Osteoblast (primary cell): Measurements from ENCODE around the gene PARD3B. TPM values are rescaled to one million over a fixed set of nuclear protein-coding genes. Genes with fewer than 3 reads are reported as not detected.

Experiments
- DNase-seq: peaks from one replicate; pipeline ENCODE4 v3.0.0; 2011; ENCODE audit warnings: low spot score, mixed read lengths; ENCODE audit not compliant: insufficient read length; ENCODE audit errors: missing footprints
- H2AFZ ChIP-seq: 2 replicates; pipeline ENCODE4 v1.6.0; 2011; ENCODE audit warnings: mild to moderate bottlenecking, low read length
- H3K27ac ChIP-seq: 2 replicates; pipeline ENCODE4 v1.5.1; 2011; ENCODE audit warnings: mild to moderate bottlenecking, low read depth, low read length, moderate library complexity
- H3K27me3 ChIP-seq: 2 replicates; pipeline ENCODE4 v1.6.0; 2012; ENCODE audit warnings: mild to moderate bottlenecking, control low read depth, inconsistent platforms, low read length, moderate library complexity; ENCODE audit not compliant: insufficient read depth
- H3K36me3 ChIP-seq: 2 replicates; pipeline ENCODE4 v1.5.1; 2011; ENCODE audit warnings: mild to moderate bottlenecking, low read length, control low read depth, moderate library complexity; ENCODE audit not compliant: insufficient read depth
- H3K4me1 ChIP-seq: 2 replicates; pipeline ENCODE4 v1.5.1; 2011; ENCODE audit warnings: mild to moderate bottlenecking, low read length, control low read depth, moderate library complexity; ENCODE audit not compliant: insufficient read depth
- H3K4me2 ChIP-seq: 2 replicates; pipeline ENCODE4 v1.6.0; 2011; ENCODE audit warnings: mild to moderate bottlenecking, low read length; ENCODE audit not compliant: insufficient read depth
- H3K4me3 ChIP-seq: fragments of 200-600 bp; sonication (generic); 3 replicates; pipeline ENCODE4 v1.5.1; 2012; ENCODE audit warnings: mild to moderate bottlenecking, low read length, inconsistent platforms; ENCODE audit not compliant: insufficient read depth
- H3K79me2 ChIP-seq: 2 replicates; pipeline ENCODE4 v1.6.0; 2012; ENCODE audit warnings: mild to moderate bottlenecking, low read length, control low read depth, inconsistent platforms; ENCODE audit not compliant: insufficient read depth
- H3K9me3 ChIP-seq: 2 replicates; pipeline ENCODE4 v1.5.1; 2011; ENCODE audit warnings: low read depth, low read length, control low read depth
- H4K20me1 ChIP-seq: 2 replicates; pipeline ENCODE4 v1.6.0; 2012; ENCODE audit warnings: mild to moderate bottlenecking, low read length, control low read depth; ENCODE audit not compliant: insufficient read depth
- total RNA-seq: library from RNA; depleted of rRNA; stranded (reverse); fragments of >200 nt; gene quantifications from 2 replicates; pipeline ENCODE4 v1.2.3, GENCODE V29; 2012
- TF ChIP-seq, protein P1 (sequence below): IDR thresholded peaks from 2 replicates; pipeline ENCODE4 v1.5.1; 2011; ENCODE audit warnings: mild to moderate bottlenecking, low read depth, low read length, moderate library complexity; ENCODE audit errors: extremely low read depth

Gene PARD3B
- total RNA-seq, 1 donor = 22.4 TPM

DNA sequence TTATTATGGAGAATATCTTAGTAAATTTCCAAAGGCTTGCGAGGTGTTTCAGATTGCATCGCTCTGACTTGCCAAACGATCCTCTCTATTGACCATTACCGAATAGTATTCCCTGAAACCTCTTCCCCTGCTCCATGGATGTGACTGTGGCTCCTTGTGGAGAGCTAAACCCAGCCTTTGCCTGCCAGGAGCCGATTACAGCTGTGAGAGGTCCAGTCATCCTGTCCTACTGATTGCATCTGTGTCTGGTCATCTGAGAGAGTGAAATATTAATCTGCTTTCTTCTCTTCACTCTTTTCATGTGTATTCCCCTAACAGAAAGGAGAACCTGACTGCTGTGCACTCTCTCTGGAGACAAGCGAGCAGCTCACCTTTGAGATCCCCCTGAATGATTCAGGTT, 613.1 kb downstream of the PARD3B start:
- H3K9me3 ChIP-seq = no peaks in the 10 kb centered on the region
- TF ChIP-seq, protein P1, sequence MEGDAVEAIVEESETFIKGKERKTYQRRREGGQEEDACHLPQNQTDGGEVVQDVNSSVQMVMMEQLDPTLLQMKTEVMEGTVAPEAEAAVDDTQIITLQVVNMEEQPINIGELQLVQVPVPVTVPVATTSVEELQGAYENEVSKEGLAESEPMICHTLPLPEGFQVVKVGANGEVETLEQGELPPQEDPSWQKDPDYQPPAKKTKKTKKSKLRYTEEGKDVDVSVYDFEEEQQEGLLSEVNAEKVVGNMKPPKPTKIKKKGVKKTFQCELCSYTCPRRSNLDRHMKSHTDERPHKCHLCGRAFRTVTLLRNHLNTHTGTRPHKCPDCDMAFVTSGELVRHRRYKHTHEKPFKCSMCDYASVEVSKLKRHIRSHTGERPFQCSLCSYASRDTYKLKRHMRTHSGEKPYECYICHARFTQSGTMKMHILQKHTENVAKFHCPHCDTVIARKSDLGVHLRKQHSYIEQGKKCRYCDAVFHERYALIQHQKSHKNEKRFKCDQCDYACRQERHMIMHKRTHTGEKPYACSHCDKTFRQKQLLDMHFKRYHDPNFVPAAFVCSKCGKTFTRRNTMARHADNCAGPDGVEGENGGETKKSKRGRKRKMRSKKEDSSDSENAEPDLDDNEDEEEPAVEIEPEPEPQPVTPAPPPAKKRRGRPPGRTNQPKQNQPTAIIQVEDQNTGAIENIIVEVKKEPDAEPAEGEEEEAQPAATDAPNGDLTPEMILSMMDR = no peak
- H4K20me1 ChIP-seq = no peaks in the 10 kb centered on the region

DNA sequence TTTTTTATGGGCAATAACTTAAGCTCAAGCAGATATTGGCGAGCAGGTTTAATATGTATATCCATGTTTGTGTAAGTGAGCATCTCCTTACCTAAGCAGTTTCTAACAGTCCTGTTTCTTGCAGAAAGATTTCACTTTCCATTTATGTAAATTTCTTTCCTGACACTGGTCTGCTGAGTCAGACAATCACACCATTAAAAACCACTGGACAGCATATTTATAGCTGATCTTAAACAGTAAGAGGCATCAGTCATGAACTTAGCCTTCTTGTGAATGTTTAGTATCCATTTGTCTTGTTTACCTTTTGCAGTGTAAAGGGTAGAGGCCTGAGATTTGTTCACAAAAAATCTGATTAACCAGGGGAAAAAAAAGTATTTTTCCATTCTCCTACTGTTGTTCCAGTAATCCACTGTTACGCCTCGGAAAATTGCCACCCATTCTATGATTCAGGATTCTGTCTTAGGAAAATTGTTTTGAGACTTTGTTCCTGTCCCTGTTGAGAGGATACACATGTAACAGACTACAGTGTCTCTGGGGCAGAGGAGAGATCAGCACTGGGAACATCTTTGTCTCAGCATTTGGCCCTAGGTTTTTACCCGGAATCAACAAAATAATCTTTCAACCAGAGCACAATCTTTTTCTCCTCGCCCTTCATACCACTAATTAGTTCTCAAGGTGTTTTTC, 616.0 kb downstream of the PARD3B start:
- no peaks in the 10 kb centered on the region for H3K9me3 ChIP-seq
- H2AFZ ChIP-seq = no peak overlapping the region
- H3K4me2 ChIP-seq = no peak overlapping the region
- H3K4me1 ChIP-seq = no peaks in the 10 kb centered on the region
- no peaks in the 10 kb centered on the region for H3K79me2 ChIP-seq
- H3K4me3 ChIP-seq = no peak overlapping the region
- H3K27me3 ChIP-seq = no peaks in the 10 kb centered on the region
- no peak overlapping the region for H3K27ac ChIP-seq
- TF ChIP-seq, protein P1 = no peak
- H3K36me3 ChIP-seq = no peaks in the 10 kb centered on the region
- DNase-seq = peak; percentile 8
- H4K20me1 ChIP-seq = no peaks in the 10 kb centered on the region

More for the DNA sequence above, 613.1 kb downstream of the PARD3B start:
- Histone ChIP-seq H3K27me3 (no peaks in the 10 kb centered on the region), H3K4me1 (no peaks in the 10 kb centered on the region), H3K4me2 (no peak overlapping the region), H3K27ac (no peak overlapping the region), H3K4me3 (no peak overlapping the region), H2AFZ (no peak overlapping the region), H3K79me2 (no peaks in the 10 kb centered on the region), H3K36me3 (no peaks in the 10 kb centered on the region)
- DNase-seq = no peak

DNA sequence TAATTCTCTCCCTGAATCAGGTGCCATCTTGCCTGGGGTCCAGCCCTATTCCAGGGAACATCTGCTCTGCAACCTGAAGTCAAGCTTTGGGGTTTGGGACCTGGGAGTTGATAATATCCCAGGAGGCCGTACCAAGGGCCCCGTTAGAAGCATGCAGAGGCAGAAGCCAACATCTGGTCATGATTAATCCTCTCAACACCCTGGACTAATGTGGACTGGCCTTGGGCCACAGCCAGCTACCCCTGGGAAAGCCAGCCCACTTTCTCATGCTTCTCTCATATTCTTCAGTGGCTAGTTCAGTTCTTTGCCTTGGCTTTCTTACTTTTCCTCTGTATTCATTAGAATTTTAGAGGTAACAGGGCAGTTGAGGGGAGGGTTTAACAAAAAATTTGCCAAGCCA, 621.5 kb downstream of the PARD3B start:
- TF ChIP-seq, protein P1 = no peak
- no peak overlapping the region for H2AFZ ChIP-seq
- H3K4me2 ChIP-seq = no peak overlapping the region
- no peaks in the 10 kb centered on the region for H3K9me3 ChIP-seq
- no peak overlapping the region for H3K4me3 ChIP-seq
- H3K27me3 ChIP-seq = no peaks in the 10 kb centered on the region
- H3K36me3 ChIP-seq = no peaks in the 10 kb centered on the region
- no peak overlapping the region for H3K27ac ChIP-seq
- no peaks in the 10 kb centered on the region for H4K20me1 ChIP-seq
- no peaks in the 10 kb centered on the region for H3K4me1 ChIP-seq
- no peaks in the 10 kb centered on the region for H3K79me2 ChIP-seq
- DNase-seq = no peak

DNA sequence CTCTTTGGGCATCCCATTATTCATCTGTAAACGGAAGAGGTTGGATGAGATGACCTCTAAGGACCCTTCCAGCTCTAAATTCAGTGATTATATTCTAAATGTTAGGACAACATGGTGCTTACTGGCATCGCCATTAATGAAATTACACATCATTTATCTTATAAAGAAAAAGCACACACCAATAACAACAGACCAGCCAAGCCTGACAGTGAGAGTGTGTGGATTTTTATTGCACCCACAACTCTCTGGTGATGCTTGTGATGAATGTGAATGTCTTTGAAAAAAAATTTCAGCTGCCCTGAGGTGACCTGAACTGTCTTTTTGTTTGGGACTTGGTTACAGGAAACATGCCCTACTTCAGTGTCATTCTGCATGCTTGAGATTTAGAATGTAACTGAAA, 623.7 kb downstream of the PARD3B start:
- Histone ChIP-seq H3K36me3 (no peaks in the 10 kb centered on the region), H4K20me1 (no peaks in the 10 kb centered on the region), H3K4me3 (no peak overlapping the region), H2AFZ (no peak overlapping the region), H3K9me3 (no peaks in the 10 kb centered on the region), H3K27ac (no peak overlapping the region), H3K4me1 (no peaks in the 10 kb centered on the region), H3K79me2 (no peaks in the 10 kb centered on the region), H3K27me3 (no peaks in the 10 kb centered on the region), H3K4me2 (no peak overlapping the region)
- TF ChIP-seq, protein P1 = no peak
- DNase-seq = no peak
